ENCODE data around the gene CALHM5. TPM values are rescaled to one million over a fixed set of nuclear protein-coding genes. Genes with fewer than 3 reads are reported as not detected.

Gene CALHM5
- polyA plus RNA-seq, 4 donors = under 0.01 to 0.66 (median 0.21) TPM

- Histone ChIP-seq H3K27ac (ENCODE audit: low read depth in 1 of 3, low read length in 2 of 3) (no peak overlapping the region), H3K36me3 (ENCODE audit: control insufficient read depth in 3 of 3, insufficient read depth in 2 of 3, low read depth in 1 of 3, low read length in 3 of 3) (no peaks in the 10 kb centered on the region), H3K4me3 (ENCODE audit: low read depth in 1 of 3, low read length in 3 of 3) (no peak overlapping the region), H3K27me3 (ENCODE audit: control insufficient read depth in 3 of 3, insufficient read depth in 3 of 3, low read length in 3 of 3) (no peaks in the 10 kb centered on the region), H3K9me3 (ENCODE audit: control insufficient read depth in 2 of 2, insufficient read depth in 1 of 2, low read depth in 1 of 2, low read length in 1 of 2) (no peaks in the 10 kb centered on the region), H3K4me1 (ENCODE audit: control insufficient read depth in 3 of 3, insufficient read depth in 2 of 3, low read depth in 1 of 3, low read length in 2 of 3) (no peaks in the 10 kb centered on the region)
- DNase-seq (no peak), FAIRE-seq (no peak)
- 80 to 100% (median 100%) methylated on average over 1 of the region's 1 CpG for WGBS, 3 donors
Observed at GRCh38 chr6:116471531-116471930, 39.9 kb upstream of the CALHM5 start.

GRCh38 chr6:116472706-116473105, 38.7 kb upstream of the CALHM5 start:
- FAIRE-seq = no peak
- H3K4me1 ChIP-seq (ENCODE audit: control insufficient read depth in 3 of 3, insufficient read depth in 2 of 3, low read depth in 1 of 3, low read length in 2 of 3) = no peaks in the 10 kb centered on the region
- H3K27ac ChIP-seq (ENCODE audit: low read depth in 1 of 3, low read length in 2 of 3) = no peak overlapping the region
- WGBS, 3 donors = 89 to 97% (median 97%) methylated on average over 3 of the region's 3 CpGs
- H3K9me3 ChIP-seq (ENCODE audit: control insufficient read depth in 2 of 2, insufficient read depth in 1 of 2, low read depth in 1 of 2, low read length in 1 of 2) = no peaks in the 10 kb centered on the region
- no peaks in the 10 kb centered on the region for H3K36me3 ChIP-seq (ENCODE audit: control insufficient read depth in 3 of 3, insufficient read depth in 2 of 3, low read depth in 1 of 3, low read length in 3 of 3)
- no peaks in the 10 kb centered on the region for H3K27me3 ChIP-seq (ENCODE audit: control insufficient read depth in 3 of 3, insufficient read depth in 3 of 3, low read length in 3 of 3)
- H3K4me3 ChIP-seq (ENCODE audit: low read depth in 1 of 3, low read length in 3 of 3) = no peak overlapping the region
- DNase-seq = no peak

GRCh38 chr6:116475141-116475540, 36.3 kb upstream of the CALHM5 start:
- no peaks in the 10 kb centered on the region for H3K27me3 ChIP-seq (ENCODE audit: control insufficient read depth in 3 of 3, insufficient read depth in 3 of 3, low read length in 3 of 3)
- H3K4me1 ChIP-seq (ENCODE audit: control insufficient read depth in 3 of 3, insufficient read depth in 2 of 3, low read depth in 1 of 3, low read length in 2 of 3) = no peaks in the 10 kb centered on the region
- H3K27ac ChIP-seq (ENCODE audit: low read depth in 1 of 3, low read length in 2 of 3) = no peak overlapping the region
- no peak for FAIRE-seq
- no peak for DNase-seq
- H3K4me3 ChIP-seq (ENCODE audit: low read depth in 1 of 3, low read length in 3 of 3) = no peak overlapping the region
- H3K36me3 ChIP-seq (ENCODE audit: control insufficient read depth in 3 of 3, insufficient read depth in 2 of 3, low read depth in 1 of 3, low read length in 3 of 3) = no peaks in the 10 kb centered on the region
- H3K9me3 ChIP-seq (ENCODE audit: control insufficient read depth in 2 of 2, insufficient read depth in 1 of 2, low read depth in 1 of 2, low read length in 1 of 2) = no peaks in the 10 kb centered on the region
- WGBS, 3 donors = 43 to 67% (median 54%) methylated on average over 1 of the region's 1 CpG

GRCh38 chr6:116476002-116476678, 35.3 kb upstream of the CALHM5 start:
- DNase-seq (peak in 1 of 2 donors; percentile 33), FAIRE-seq (no peak)
- 63 to 76% (median 73%) methylated on average over 5 of the region's 5 CpGs for WGBS, 3 donors
- no peaks in the 10 kb centered on the region for H3K4me1 ChIP-seq (ENCODE audit: control insufficient read depth in 3 of 3, insufficient read depth in 2 of 3, low read depth in 1 of 3, low read length in 2 of 3)
- no peaks in the 10 kb centered on the region for H3K36me3 ChIP-seq (ENCODE audit: control insufficient read depth in 3 of 3, insufficient read depth in 2 of 3, low read depth in 1 of 3, low read length in 3 of 3)
- H3K27ac ChIP-seq (ENCODE audit: low read depth in 1 of 3, low read length in 2 of 3) = no peak overlapping the region
- H3K9me3 ChIP-seq (ENCODE audit: control insufficient read depth in 2 of 2, insufficient read depth in 1 of 2, low read depth in 1 of 2, low read length in 1 of 2) = no peaks in the 10 kb centered on the region
- no peaks in the 10 kb centered on the region for H3K27me3 ChIP-seq (ENCODE audit: control insufficient read depth in 3 of 3, insufficient read depth in 3 of 3, low read length in 3 of 3)
- no peak overlapping the region for H3K4me3 ChIP-seq (ENCODE audit: low read depth in 1 of 3, low read length in 3 of 3)

GRCh38 chr6:116482780-116483179, 28.7 kb upstream of the CALHM5 start:
- DNase-seq (no peak), FAIRE-seq (no peak)
- Histone ChIP-seq H3K27me3 (ENCODE audit: control insufficient read depth in 3 of 3, insufficient read depth in 3 of 3, low read length in 3 of 3) (no peaks in the 10 kb centered on the region), H3K4me1 (ENCODE audit: control insufficient read depth in 3 of 3, insufficient read depth in 2 of 3, low read depth in 1 of 3, low read length in 2 of 3) (no peaks in the 10 kb centered on the region), H3K27ac (ENCODE audit: low read depth in 1 of 3, low read length in 2 of 3) (no peak overlapping the region), H3K4me3 (ENCODE audit: low read depth in 1 of 3, low read length in 3 of 3) (no peak overlapping the region), H3K36me3 (ENCODE audit: control insufficient read depth in 3 of 3, insufficient read depth in 2 of 3, low read depth in 1 of 3, low read length in 3 of 3) (no peaks in the 10 kb centered on the region), H3K9me3 (ENCODE audit: control insufficient read depth in 2 of 2, insufficient read depth in 1 of 2, low read depth in 1 of 2, low read length in 1 of 2) (no peaks in the 10 kb centered on the region)
- WGBS, 3 donors = 42 to 70% (median 63%) methylated on average over 1 of the region's 1 CpG

- Histone ChIP-seq H3K27ac (ENCODE audit: low read depth in 1 of 3, low read length in 2 of 3) (no peak overlapping the region), H3K36me3 (ENCODE audit: control insufficient read depth in 3 of 3, insufficient read depth in 2 of 3, low read depth in 1 of 3, low read length in 3 of 3) (no peaks in the 10 kb centered on the region), H3K27me3 (ENCODE audit: control insufficient read depth in 3 of 3, insufficient read depth in 3 of 3, low read length in 3 of 3) (no peaks in the 10 kb centered on the region), H3K4me1 (ENCODE audit: control insufficient read depth in 3 of 3, insufficient read depth in 2 of 3, low read depth in 1 of 3, low read length in 2 of 3) (no peaks in the 10 kb centered on the region), H3K9me3 (ENCODE audit: control insufficient read depth in 2 of 2, insufficient read depth in 1 of 2, low read depth in 1 of 2, low read length in 1 of 2) (no peaks in the 10 kb centered on the region), H3K4me3 (ENCODE audit: low read depth in 1 of 3, low read length in 3 of 3) (no peak overlapping the region)
- 11 to 63% (median 30%) methylated on average over 2 of the region's 2 CpGs for WGBS, 3 donors
- DNase-seq = peak in 1 of 2 donors; percentile 62
- FAIRE-seq = peak; percentile 33
Observed at GRCh38 chr6:116483616-116484015, 27.8 kb upstream of the CALHM5 start.

- WGBS, 3 donors = 72 to 85% (median 84%) methylated on average over 5 of the region's 5 CpGs
- Histone ChIP-seq H3K9me3 (ENCODE audit: control insufficient read depth in 2 of 2, insufficient read depth in 1 of 2, low read depth in 1 of 2, low read length in 1 of 2) (no peaks in the 10 kb centered on the region), H3K4me3 (ENCODE audit: low read depth in 1 of 3, low read length in 3 of 3) (no peak overlapping the region), H3K27me3 (ENCODE audit: control insufficient read depth in 3 of 3, insufficient read depth in 3 of 3, low read length in 3 of 3) (no peaks in the 10 kb centered on the region), H3K27ac (ENCODE audit: low read depth in 1 of 3, low read length in 2 of 3) (no peak overlapping the region), H3K36me3 (ENCODE audit: control insufficient read depth in 3 of 3, insufficient read depth in 2 of 3, low read depth in 1 of 3, low read length in 3 of 3) (no peaks in the 10 kb centered on the region), H3K4me1 (ENCODE audit: control insufficient read depth in 3 of 3, insufficient read depth in 2 of 3, low read depth in 1 of 3, low read length in 2 of 3) (no peaks in the 10 kb centered on the region)
- FAIRE-seq (no peak), DNase-seq (no peak)
Observed at GRCh38 chr6:116485559-116486184, 25.8 kb upstream of the CALHM5 start.

- no peaks in the 10 kb centered on the region for H3K27me3 ChIP-seq (ENCODE audit: control insufficient read depth in 3 of 3, insufficient read depth in 3 of 3, low read length in 3 of 3)
- FAIRE-seq = no peak
- H3K4me1 ChIP-seq (ENCODE audit: control insufficient read depth in 3 of 3, insufficient read depth in 2 of 3, low read depth in 1 of 3, low read length in 2 of 3) = no peaks in the 10 kb centered on the region
- no peak overlapping the region for H3K27ac ChIP-seq (ENCODE audit: low read depth in 1 of 3, low read length in 2 of 3)
- 80 to 89% (median 80%) methylated on average over 1 of the region's 1 CpG for WGBS, 3 donors
- no peak for DNase-seq
- H3K36me3 ChIP-seq (ENCODE audit: control insufficient read depth in 3 of 3, insufficient read depth in 2 of 3, low read depth in 1 of 3, low read length in 3 of 3) = no peaks in the 10 kb centered on the region
- no peaks in the 10 kb centered on the region for H3K9me3 ChIP-seq (ENCODE audit: control insufficient read depth in 2 of 2, insufficient read depth in 1 of 2, low read depth in 1 of 2, low read length in 1 of 2)
- H3K4me3 ChIP-seq (ENCODE audit: low read depth in 1 of 3, low read length in 3 of 3) = no peak overlapping the region
Observed at GRCh38 chr6:116491610-116492330, 19.7 kb upstream of the CALHM5 start.
